HepG2 (cell line): ENCODE results near the gene PIK3C3. TPM values are rescaled to one million over a fixed set of nuclear protein-coding genes. Genes with fewer than 3 reads are reported as not detected.

Source experiments
- ATAC-seq: fragments of 200-7000 bp; cut with Tn5 transposase; 3 replicates; pipeline ENCODE4 v1.9.1; 2020; ENCODE audit warnings: mild to moderate bottlenecking, moderate library complexity
- BruUV-seq: library from RNA; stranded (reverse); fragments of 400-500 nt; replicated peaks from 2 replicates; lab custom pipeline; 2021; lab: Mats Ljungman, UMichigan
- CTCF ChIA-PET: fragments of 300-600 bp; formaldehyde crosslinking; extraction: SDS; loops from one replicate; lab custom pipeline; 2021; ENCODE audit warnings: low total read pairs, inconsistent platforms, low intra/inter-chr PET ratio; lab: Yijun Ruan, JAX
- POLR2A ChIA-PET: fragments of 350-600 bp; sonication (Branson Sonifier 250); formaldehyde crosslinking; loops from one replicate; lab custom pipeline; 2020; ENCODE audit warnings: antibody characterized with exemption, inconsistent platforms; lab: Yijun Ruan, JAX
- DNase-seq: peaks from one replicate; pipeline ENCODE4 v3.0.0-alpha.2; 2015; ENCODE audit warnings: low spot score
- FAIRE-seq: peaks from 3 replicates; lab custom pipeline; 2011; peaks lifted over from hg19 to GRCh38; lab: Jason Lieb, UNC
- H2AFZ ChIP-seq: one replicate; pipeline ENCODE4 v1.6.1; 2011; ENCODE audit warnings: low read length, inconsistent platforms
- H3K27ac ChIP-seq: fragments of 300-600 bp; 3 replicates; pipeline ENCODE4 v1.8.0; 2011; ENCODE audit warnings: mixed run types, mild to moderate bottlenecking, mixed read lengths, low read length, inconsistent platforms; ENCODE audit not compliant: insufficient read depth; ENCODE audit errors: extremely low read length
- H3K27me3 ChIP-seq, 2 experiments: fragments of 200-600 bp in 1 of 2; 2 replicates in 1 of 2; 3 replicates in 1 of 2; pipeline versions ENCODE4 v1.6.0 to v1.8.0; 2011; ENCODE audit warnings: low read length in 2 of 2, mild to moderate bottlenecking in 2 of 2, moderate library complexity in 2 of 2, inconsistent platforms in 1 of 2; ENCODE audit not compliant: insufficient read depth in 2 of 2, control insufficient read depth in 1 of 2
- H3K36me3 ChIP-seq, 2 experiments: fragments of 200-600 bp in 1 of 2; replicated peaks in 1 of 2; 2 replicates in 1 of 2; 3 replicates in 1 of 2; pipeline versions ENCODE4 v1.5.1 to v1.8.0; 2011; ENCODE audit warnings: low read length in 2 of 2, inconsistent platforms in 1 of 2; ENCODE audit not compliant: insufficient read depth in 2 of 2, control insufficient read depth in 1 of 2
- H3K4me1 ChIP-seq: 2 replicates; pipeline ENCODE4 v1.5.1; 2012; ENCODE audit warnings: low read length, inconsistent platforms; ENCODE audit not compliant: insufficient read depth
- H3K4me2 ChIP-seq: 2 replicates; pipeline ENCODE4 v1.6.0; 2011; ENCODE audit warnings: low read depth, low read length, inconsistent platforms
- H3K4me3 ChIP-seq, 3 experiments: fragments of 200-600 bp in 1 of 3; sonication (generic), shearing (Covaris generic) in 1 of 3; replicated peaks in 1 of 3; 2 replicates each; pipeline ENCODE4 v1.5.1; 2011 to 2016; ENCODE audit warnings: low read length in 3 of 3, inconsistent platforms in 2 of 3, low read depth in 2 of 3, mild to moderate bottlenecking in 2 of 3, control low read depth in 1 of 3, mixed read lengths in 1 of 3; ENCODE audit not compliant: insufficient read depth in 1 of 3
- H3K79me2 ChIP-seq: one replicate; pipeline ENCODE4 v1.6.1; 2011; ENCODE audit warnings: low read length, inconsistent platforms; ENCODE audit not compliant: insufficient read depth
- H3K9ac ChIP-seq: 2 replicates; pipeline ENCODE4 v1.6.0; 2011; ENCODE audit warnings: mild to moderate bottlenecking, low read depth, low read length, inconsistent platforms; ENCODE audit not compliant: insufficient read depth
- H3K9me3 ChIP-seq: 2 replicates; pipeline ENCODE4 v1.5.1; 2012; ENCODE audit warnings: mild to moderate bottlenecking, low read length
- H4K20me1 ChIP-seq: 2 replicates; pipeline ENCODE4 v1.6.0; 2011; ENCODE audit warnings: inconsistent platforms, mild to moderate bottlenecking, low read length, moderate library complexity; ENCODE audit not compliant: insufficient read depth
- CHCHD3 ChIP-seq: sonication (generic); formaldehyde crosslinking; IDR thresholded peaks from 2 replicates; pipeline ENCODE4 v1.8.0; 2022; ENCODE audit warnings: mild to moderate bottlenecking, missing genetic modification reagents, moderate library complexity
- GABPB1 ChIP-seq: IDR thresholded peaks from 2 replicates; pipeline ENCODE4 v1.6.1; 2016; ENCODE audit warnings: mild to moderate bottlenecking, missing genetic modification reagents, moderate library complexity, missing compliant biosample characterization
- HOXA3 ChIP-seq: sonication (generic); formaldehyde crosslinking; IDR thresholded peaks from 2 replicates; pipeline ENCODE4 v1.5.0; 2020; ENCODE audit warnings: missing genetic modification reagents
- MED13 ChIP-seq: sonication (generic); formaldehyde crosslinking; IDR thresholded peaks from 2 replicates; pipeline ENCODE4 v1.5.0; 2020; ENCODE audit warnings: missing genetic modification reagents
- TBL1XR1 ChIP-seq: fragments of 150-350 bp; IDR thresholded peaks from 2 replicates; pipeline ENCODE4 v1.6.1; 2014; ENCODE audit warnings: borderline replicate concordance, low read length; ENCODE audit not compliant: partially characterized antibody
- THAP8 ChIP-seq: sonication (generic); formaldehyde crosslinking; IDR thresholded peaks from 2 replicates; pipeline ENCODE4 v1.5.1; 2020; ENCODE audit warnings: missing genetic modification reagents, mild to moderate bottlenecking, borderline replicate concordance
- ZNF142 ChIP-seq: sonication (generic); formaldehyde crosslinking; IDR thresholded peaks from 2 replicates; pipeline ENCODE4 v1.4.0; 2020; ENCODE audit warnings: missing genetic modification reagents
- ZNF446 ChIP-seq: sonication (generic); formaldehyde crosslinking; IDR thresholded peaks from 2 replicates; pipeline ENCODE4 v1.5.0; 2020; ENCODE audit warnings: mild to moderate bottlenecking, missing genetic modification reagents
- ZNF678 ChIP-seq: sonication (generic); formaldehyde crosslinking; IDR thresholded peaks from 2 replicates; pipeline ENCODE4 v1.4.0; 2020; ENCODE audit warnings: mild to moderate bottlenecking, missing genetic modification reagents
- ZNF839 ChIP-seq: sonication (generic); formaldehyde crosslinking; IDR thresholded peaks from 2 replicates; pipeline ENCODE4 v1.4.0; 2020; ENCODE audit warnings: missing genetic modification reagents, mild to moderate bottlenecking, borderline replicate concordance
- WGBS: methylation state at CpG from one replicate; pipeline ENCODE4 v1.1.6; 2017; ENCODE audit warnings: low lambda C conversion rate; 5-methylcytosine and 5-hydroxymethylcytosine counted together
- in situ Hi-C: cut with HindIII; loops from 2 replicates; pipeline ENCODE4 v1.10.0; 2017; ENCODE audit warnings: low pct_unique_long_range_greater_than_20kb; ENCODE audit not compliant: extremely low pct_ligation_motif_present
- intact Hi-C: fragments of 100-400 bp; cut with micrococcal nuclease; formaldehyde crosslinking; loops from one replicate; pipeline ENCODE4 v1.10.0; 2022; ENCODE audit not compliant: unreplicated experiment
- polyA plus RNA-seq, 8 experiments: library from polyadenylated mRNA; depleted of rRNA in 3 of 8; stranded (reverse) in 7 of 8; unstranded in 1 of 8; fragments of >200 nt; fragmentation: Illumina TruSeq in 4 of 8; extraction: Trizol in 4 of 8; gene quantifications; 2 replicates each; pipeline versions ENCODE4 v1.2.1 to v1.2.3, GENCODE V29; 2011 to 2016; ENCODE audit warnings: low read depth in 4 of 8, missing spikeins in 1 of 8, mixed read lengths in 1 of 8; ENCODE audit not compliant: insufficient read depth in 1 of 8
- total RNA-seq, 5 experiments: library from RNA; depleted of rRNA; stranded (reverse); fragments of >200 nt; fragmentation: Illumina TruSeq; extraction: Trizol; gene quantifications; 2 replicates each; pipeline ENCODE4 v1.2.3, GENCODE V29; 2016; ENCODE audit warnings: low read depth in 1 of 5
- TF ChIP-seq, protein P1 (sequence below): IDR thresholded peaks from 2 replicates; pipeline ENCODE4 v1.6.1; 2016; ENCODE audit warnings: low read depth
- TF ChIP-seq, protein P2 (sequence below): sonication (generic); formaldehyde crosslinking; IDR thresholded peaks from 2 replicates; pipeline ENCODE4 v1.4.0; 2020; ENCODE audit warnings: mild to moderate bottlenecking, missing genetic modification reagents

The PIK3C3 gene
- total and polyA plus RNA-seq, 2 of the 13 experiments (the other 11 are each of a cell fraction or from before 2014, with no cell fraction given) = 42.8 to 46.4 TPM

GRCh38 chr18:41936471-41937134 is 18.4 kb upstream of the PIK3C3 start:
- H3K9ac ChIP-seq = no peak overlapping the region
- H3K27me3 ChIP-seq = no peaks in the 10 kb centered on the region; a peak in 1 of 5 replicates
- H3K27ac ChIP-seq = no peak overlapping the region
- H3K4me3 ChIP-seq = no peak overlapping the region
- DNase-seq = no peak
- ChIA-PET POLR2A (no interaction called here), CTCF (no interaction called here)
- no peaks in the 10 kb centered on the region for H3K36me3 ChIP-seq
- H4K20me1 ChIP-seq = no peaks in the 10 kb centered on the region
- no peak for FAIRE-seq
- 0 out of 2 replicates have a peak overlapping the region, but pooled peaks have one; percentile 6 for H3K4me2 ChIP-seq
- in situ Hi-C loops (no loop called here), intact Hi-C loops (no loop called here)
- H3K9me3 ChIP-seq = no peaks in the 10 kb centered on the region
- H3K4me1 ChIP-seq = no peaks in the 10 kb centered on the region
- ATAC-seq = no peak
- 3% methylated on average over 2 of the region's 2 CpGs for WGBS
- H2AFZ ChIP-seq = peak overlapping the region; percentile 15
- no TSS peak for BruUV-seq
- H3K79me2 ChIP-seq = no peaks in the 10 kb centered on the region
- TF ChIP-seq ZNF839 (CRISPR knock-in tag) = no peak
- TF ChIP-seq, protein P1, sequence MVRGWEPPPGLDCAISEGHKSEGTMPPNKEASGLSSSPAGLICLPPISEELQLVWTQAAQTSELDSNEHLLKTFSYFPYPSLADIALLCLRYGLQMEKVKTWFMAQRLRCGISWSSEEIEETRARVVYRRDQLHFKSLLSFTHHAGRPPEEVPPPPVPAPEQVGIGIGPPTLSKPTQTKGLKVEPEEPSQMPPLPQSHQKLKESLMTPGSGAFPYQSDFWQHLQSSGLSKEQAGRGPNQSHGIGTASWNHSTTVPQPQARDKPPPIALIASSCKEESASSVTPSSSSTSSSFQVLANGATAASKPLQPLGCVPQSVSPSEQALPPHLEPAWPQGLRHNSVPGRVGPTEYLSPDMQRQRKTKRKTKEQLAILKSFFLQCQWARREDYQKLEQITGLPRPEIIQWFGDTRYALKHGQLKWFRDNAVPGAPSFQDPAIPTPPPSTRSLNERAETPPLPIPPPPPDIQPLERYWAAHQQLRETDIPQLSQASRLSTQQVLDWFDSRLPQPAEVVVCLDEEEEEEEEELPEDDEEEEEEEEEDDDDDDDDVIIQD (CRISPR knock-in tag) = no peak
- TF ChIP-seq, protein P2, sequence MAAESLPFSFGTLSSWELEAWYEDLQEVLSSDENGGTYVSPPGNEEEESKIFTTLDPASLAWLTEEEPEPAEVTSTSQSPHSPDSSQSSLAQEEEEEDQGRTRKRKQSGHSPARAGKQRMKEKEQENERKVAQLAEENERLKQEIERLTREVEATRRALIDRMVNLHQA (CRISPR knock-in tag) = no peak
- no peak for TF ChIP-seq GABPB1
- no peak for TF ChIP-seq TBL1XR1
- TF ChIP-seq CHCHD3 = no peak
- no peak for TF ChIP-seq THAP8 (CRISPR knock-in tag)
- no peak for TF ChIP-seq ZNF678 (CRISPR knock-in tag)
- TF ChIP-seq ZNF446 (CRISPR knock-in tag) = no peak
- no peak for TF ChIP-seq ZNF142 (CRISPR knock-in tag)
- TF ChIP-seq HOXA3 (CRISPR knock-in tag) = no peak
- no peak for TF ChIP-seq MED13 (CRISPR knock-in tag)
